ENCODE results near the gene OCEL1.

Gene OCEL1

GRCh38 chr19:17246681-17247425 lies 20.8 kb downstream of the OCEL1 start:
- peak; percentile 73 for DNase-seq
- H3K4me3 ChIP-seq (ENCODE audit: low read depth, low read length): peak overlapping the region; percentile 65
- H3K9me3 ChIP-seq: no peaks in the 10 kb centered on the region
- no peaks in the 10 kb centered on the region for H3K36me3 ChIP-seq
- TF ChIP-seq, protein P1, sequence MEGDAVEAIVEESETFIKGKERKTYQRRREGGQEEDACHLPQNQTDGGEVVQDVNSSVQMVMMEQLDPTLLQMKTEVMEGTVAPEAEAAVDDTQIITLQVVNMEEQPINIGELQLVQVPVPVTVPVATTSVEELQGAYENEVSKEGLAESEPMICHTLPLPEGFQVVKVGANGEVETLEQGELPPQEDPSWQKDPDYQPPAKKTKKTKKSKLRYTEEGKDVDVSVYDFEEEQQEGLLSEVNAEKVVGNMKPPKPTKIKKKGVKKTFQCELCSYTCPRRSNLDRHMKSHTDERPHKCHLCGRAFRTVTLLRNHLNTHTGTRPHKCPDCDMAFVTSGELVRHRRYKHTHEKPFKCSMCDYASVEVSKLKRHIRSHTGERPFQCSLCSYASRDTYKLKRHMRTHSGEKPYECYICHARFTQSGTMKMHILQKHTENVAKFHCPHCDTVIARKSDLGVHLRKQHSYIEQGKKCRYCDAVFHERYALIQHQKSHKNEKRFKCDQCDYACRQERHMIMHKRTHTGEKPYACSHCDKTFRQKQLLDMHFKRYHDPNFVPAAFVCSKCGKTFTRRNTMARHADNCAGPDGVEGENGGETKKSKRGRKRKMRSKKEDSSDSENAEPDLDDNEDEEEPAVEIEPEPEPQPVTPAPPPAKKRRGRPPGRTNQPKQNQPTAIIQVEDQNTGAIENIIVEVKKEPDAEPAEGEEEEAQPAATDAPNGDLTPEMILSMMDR (IDR thresholded peaks at IDR 0.05; ENCODE audit: low read depth, low read length): no peak
- no peaks in the 10 kb centered on the region for H3K27me3 ChIP-seq
- H3K4me1 ChIP-seq: peaks cover 11% of the 10 kb centered on the region

GRCh38 chr19:17248011-17248776 lies 22.2 kb downstream of the OCEL1 start:
- H3K4me3 ChIP-seq (ENCODE audit: low read depth, low read length): no peak overlapping the region
- no peak for DNase-seq

GRCh38 chr19:17249887-17250548 lies 24.0 kb downstream of the OCEL1 start:
- Histone ChIP-seq H3K36me3 (no peaks in the 10 kb centered on the region), H3K4me1 (peaks cover 11% of the 10 kb centered on the region), H3K27me3 (no peaks in the 10 kb centered on the region), H3K4me3 (ENCODE audit: low read depth, low read length) (no peak overlapping the region), H3K9me3 (no peaks in the 10 kb centered on the region)
- DNase-seq: no peak
- TF ChIP-seq, protein P1 (IDR thresholded peaks at IDR 0.05; ENCODE audit: low read depth, low read length): no peak

More at GRCh38 chr19:17248011-17248776, 22.2 kb downstream of the OCEL1 start:
- Histone ChIP-seq H3K27me3 (no peaks in the 10 kb centered on the region), H3K4me1 (peaks cover 11% of the 10 kb centered on the region), H3K36me3 (no peaks in the 10 kb centered on the region), H3K9me3 (no peaks in the 10 kb centered on the region)
- TF ChIP-seq, protein P1 (IDR thresholded peaks at IDR 0.05; ENCODE audit: low read depth, low read length): no peak

DNA sequence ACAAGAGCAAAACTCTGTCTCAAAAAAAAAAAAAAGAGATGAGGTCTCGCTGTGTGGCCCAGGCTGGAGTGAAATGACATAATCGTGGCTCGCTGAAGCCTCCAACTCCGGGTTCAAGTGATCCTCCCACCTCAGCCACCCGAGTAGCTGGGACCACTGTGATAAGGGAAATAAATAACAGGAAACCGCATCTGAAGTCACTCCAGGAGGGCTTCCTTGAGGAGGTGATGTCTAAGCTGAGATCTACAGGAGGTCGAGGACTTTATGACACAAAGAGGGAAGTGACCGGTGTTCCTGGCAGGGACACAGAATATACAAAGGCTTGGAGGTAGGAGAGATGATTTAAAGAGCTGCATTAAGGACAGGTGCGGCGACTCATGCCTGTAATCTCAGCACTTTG lies 28.6 kb downstream of the OCEL1 start:
- DNase-seq: no peak

DNA sequence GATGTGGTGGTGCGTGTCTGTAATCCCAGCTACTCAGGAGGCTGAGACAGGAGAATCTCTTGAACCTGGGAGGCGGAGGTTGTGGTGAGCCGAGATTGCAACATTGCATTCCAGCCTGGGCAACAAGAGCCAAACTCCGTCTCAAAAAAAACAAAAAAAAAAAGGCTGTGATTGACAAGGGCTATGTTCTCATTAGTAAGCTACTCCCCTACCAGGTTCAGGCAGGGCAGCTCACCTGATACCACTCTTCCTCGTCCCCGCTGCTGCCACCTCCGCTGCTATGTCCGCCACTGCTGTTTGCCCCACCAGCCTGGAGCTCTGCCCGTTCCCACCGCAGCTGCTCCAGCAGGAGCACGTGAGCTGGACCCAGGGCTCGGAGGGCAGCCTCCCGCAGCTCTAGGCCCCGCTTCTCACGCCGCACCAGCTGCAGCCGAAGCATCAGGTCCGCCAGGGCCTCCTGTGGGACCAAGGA lies 29.2 kb downstream of the OCEL1 start:
- no peak for DNase-seq
- TF ChIP-seq, protein P1 (IDR thresholded peaks at IDR 0.05; ENCODE audit: low read depth, low read length): no peak
- Histone ChIP-seq H3K4me3 (ENCODE audit: low read depth, low read length) (no peak overlapping the region), H3K36me3 (no peaks in the 10 kb centered on the region), H3K27me3 (no peaks in the 10 kb centered on the region), H3K4me1 (no peaks in the 10 kb centered on the region), H3K9me3 (peaks cover 3% of the 10 kb centered on the region; the same call in 1 of the 2 replicates)

More for the DNA sequence above, 28.6 kb downstream of the OCEL1 start:
- H3K4me3 ChIP-seq (ENCODE audit: low read depth, low read length): no peak overlapping the region
- TF ChIP-seq, protein P1 (IDR thresholded peaks at IDR 0.05; ENCODE audit: low read depth, low read length): no peak
- no peaks in the 10 kb centered on the region for H3K4me1 ChIP-seq
- H3K36me3 ChIP-seq: no peaks in the 10 kb centered on the region
- peaks cover 3% of the 10 kb centered on the region; the same call in 1 of the 2 replicates for H3K9me3 ChIP-seq
- no peaks in the 10 kb centered on the region for H3K27me3 ChIP-seq

All from BE2C (cell line).